ENCODE results near the gene MZT2B.
"Not testable (repeated sequence)": the region's sequence is repeated elsewhere in the genome, so short reads cannot be mapped to it uniquely, and the experiment has no call there.

The MZT2B gene

DNA sequence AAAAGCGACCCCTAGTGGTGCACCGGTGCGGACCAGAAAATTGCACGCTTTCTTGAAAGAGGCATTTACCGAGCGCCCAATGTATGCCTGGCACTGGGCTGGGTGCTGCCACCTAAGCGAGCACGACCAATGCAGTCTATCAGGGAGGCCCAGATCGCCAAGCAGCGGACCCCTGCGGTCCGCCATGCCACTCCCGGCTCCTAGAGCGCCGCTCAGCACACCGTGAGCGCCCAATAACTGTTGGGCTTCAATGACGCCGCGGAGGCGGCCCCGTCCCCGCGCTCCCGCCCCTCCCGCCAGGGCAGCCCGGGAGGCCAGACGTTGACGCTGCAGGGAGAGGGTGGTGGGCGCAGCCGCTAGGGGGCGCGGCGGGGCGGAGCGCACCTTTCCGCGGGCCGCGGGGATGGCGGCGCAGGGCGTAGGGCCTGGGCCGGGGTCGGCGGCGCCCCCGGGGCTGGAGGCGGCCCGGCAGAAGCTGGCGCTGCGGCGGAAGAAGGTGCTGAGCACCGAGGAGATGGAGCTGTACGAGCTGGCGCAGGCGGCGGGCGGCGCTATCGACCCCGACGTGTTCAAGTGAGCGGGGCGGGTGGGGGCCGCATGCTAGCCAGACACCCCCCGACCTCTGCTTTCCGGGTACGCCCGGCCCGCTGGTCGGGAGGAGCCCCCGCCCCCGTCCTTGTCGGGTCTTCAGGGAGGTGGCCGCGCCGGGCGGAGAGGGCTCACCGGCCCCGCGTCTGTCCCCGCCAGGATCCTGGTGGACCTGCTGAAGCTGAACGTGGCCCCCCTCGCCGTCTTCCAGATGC, at the start of gene MZT2B:
TSS of gene MZT2B (plus strand) at position 383 of the 803 bp plus-strand sequence. CDS start at position 404, 21 bp downstream.
- DNase-seq = peak; percentile 91 to 92

GRCh38 chr2:130135692-130136541, 46.1 kb upstream of the MZT2B start:
- no peak for DNase-seq

GRCh38 chr2:130136546-130136945, 45.5 kb upstream of the MZT2B start:
- not testable (repeated sequence) for DNase-seq

DNA sequence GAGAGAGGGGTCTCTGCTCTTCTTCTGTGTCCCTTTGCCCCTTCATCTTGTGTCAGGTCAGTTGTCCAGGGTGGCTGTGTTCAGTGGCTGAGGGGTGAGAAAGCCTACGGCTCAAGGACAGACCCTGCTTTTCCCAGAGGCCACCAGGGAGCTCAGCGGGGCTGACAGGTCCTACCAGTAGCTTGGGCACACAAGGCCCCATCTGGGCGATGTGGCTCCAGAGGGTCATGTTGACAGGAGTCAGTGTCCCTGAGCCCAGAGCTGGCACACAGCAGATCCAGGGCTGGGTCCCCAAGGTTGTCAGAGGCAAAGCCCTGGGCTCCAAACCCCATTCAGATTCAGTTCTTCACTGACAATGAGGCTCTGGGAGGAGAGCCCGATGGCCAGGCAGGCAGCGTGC, 44.9 kb upstream of the MZT2B start:
- not testable (repeated sequence) for DNase-seq

DNA sequence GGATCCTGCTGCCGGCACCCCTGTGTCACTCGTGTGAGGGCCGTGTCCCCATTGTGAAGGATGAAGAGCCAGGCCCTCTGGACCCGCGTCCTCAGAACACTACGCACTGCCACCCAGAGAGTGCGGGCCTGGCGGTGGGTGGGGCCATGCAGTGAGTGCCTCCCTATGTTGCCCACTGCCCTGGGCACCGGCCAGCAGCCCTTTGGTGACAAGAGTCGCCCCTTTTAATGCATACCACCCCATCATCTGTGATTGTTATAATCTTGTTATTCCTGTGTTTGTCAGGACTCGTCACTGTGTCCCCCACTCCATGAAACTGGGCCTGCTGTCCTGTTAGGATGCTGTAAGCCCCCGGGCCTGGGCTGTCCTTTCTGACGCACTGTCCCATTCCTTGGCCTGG, 43.7 kb upstream of the MZT2B start:
- not testable (repeated sequence) for DNase-seq

- not testable (repeated sequence) for DNase-seq
Measured at GRCh38 chr2:130138841-130139251, 43.2 kb upstream of the MZT2B start.

DNA sequence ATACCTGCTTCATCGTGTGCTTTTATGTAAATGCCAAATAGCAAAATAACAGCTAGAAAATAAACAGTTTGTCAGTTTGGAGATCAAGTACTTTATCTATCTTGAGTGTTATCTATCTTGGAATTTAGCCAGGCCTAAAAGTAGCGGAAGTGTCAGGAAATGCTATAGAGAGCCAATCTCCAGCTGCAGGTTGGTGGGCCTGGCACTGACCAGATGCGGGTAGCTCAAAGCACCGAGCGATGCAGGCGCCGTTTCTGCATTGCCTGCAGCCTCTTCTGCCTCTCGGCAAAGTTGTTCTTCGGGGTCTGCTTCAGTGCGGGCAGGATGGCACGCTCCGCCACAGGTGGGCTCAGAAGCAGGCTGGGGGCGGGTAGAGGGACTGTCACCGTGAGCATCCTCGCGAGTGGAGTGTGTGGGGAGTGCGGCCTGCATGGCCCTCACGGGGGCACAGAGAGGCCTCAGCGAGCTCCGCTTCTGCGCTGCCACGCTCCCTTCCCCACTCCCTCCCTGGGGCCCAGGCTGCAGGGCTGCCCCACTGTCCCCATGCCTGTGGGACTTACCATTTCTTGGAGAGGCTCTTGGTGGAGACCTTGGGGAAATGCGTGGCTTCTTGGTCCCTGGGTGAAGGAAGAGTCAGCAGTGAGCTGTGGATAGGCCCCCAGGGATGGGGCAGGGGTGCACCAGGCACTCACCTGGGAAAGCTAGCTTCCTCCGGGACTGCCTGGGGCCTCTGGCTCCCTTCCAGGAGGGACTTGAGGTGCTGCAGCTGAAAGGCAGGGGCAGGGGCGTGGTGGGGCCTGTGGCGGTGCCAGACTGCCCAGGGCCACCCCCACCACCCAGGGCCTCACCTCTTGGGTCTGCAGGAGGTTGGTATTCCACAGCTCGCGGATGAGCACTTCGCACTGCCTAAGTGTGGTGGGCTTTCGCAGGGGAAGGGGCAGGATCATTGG, 42.5 kb upstream of the MZT2B start:
- DNase-seq = not testable (repeated sequence)

DNA sequence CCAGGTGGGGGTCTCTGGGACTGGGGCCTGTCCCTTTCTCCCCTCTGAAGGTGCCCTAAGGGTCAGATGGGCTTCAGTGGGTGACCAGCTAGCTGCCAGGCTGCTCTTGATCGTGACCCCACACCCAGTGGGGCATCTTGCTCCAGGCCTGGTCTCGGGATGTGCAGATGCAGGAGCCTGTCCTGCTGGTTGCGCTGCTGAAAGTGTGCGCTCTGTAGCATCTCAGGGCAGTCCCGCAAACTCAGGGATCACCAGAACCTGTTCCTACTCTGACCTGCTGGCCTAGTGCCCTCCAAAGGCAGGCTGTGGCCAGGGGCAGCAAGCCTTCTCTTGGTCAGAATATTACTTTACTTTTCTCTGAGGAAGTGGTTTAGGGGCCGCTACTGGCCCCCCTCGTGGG, 41.5 kb upstream of the MZT2B start:
- not testable (repeated sequence) for DNase-seq

DNA sequence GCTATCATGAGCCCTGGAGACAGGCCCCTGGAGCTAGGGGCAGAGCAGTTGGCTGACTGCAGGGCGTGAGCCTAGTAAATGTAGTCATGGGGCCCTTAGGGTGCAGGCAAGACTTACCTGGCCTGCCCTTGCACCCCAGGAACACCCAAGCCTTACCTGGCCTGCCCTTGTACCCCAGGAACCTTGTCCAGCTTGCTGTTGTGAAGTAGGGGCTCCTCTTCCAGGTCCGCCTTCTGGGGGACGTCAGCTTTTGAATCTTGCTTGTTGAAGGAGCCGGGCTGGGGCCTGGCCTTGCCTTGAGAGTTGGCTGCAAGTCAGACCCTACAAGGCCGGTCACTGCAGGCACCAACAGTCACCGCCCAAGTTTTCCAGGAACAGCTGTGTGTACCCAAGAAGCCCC, 41.1 kb upstream of the MZT2B start:
- not testable (repeated sequence) for DNase-seq

DNA sequence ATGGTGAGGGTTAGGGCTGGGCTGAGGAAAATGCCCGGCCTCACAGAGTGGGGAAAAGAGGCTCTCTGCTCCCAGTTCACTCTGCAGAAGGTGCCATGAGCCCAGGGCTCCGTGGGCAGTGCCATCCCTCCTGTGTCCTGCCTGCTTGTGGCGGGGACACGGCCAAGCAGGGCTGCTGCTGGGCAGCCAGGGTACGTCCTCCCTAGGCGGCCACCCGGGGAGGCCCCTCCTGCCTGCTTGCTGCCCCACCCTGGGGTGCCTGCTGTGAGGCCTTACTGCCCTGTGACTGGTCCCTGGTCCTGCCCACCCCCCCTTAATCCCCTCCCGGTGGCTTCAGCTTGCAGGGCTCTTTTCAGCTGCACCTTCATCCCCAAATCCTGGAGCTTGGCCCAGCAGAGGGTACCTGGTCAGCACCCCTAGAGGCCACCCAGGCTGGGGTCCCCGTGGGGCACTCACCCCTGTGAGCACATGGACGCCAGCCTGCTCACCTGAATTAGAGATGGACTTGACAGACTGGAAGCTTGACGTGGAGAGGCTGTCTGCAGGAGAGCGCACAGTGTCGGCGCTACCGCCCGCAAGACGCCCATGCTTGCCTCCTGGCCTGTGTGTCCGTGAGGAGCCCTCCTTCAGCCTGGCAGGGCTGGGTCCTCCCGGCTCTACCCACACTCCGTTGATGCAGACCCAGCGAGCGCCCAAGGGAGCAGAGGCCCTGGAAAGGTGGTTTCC, 40.3 kb upstream of the MZT2B start:
- DNase-seq = not testable (repeated sequence)

GRCh38 chr2:130142396-130143265, 39.4 kb upstream of the MZT2B start:
- not testable (repeated sequence) for DNase-seq

DNA sequence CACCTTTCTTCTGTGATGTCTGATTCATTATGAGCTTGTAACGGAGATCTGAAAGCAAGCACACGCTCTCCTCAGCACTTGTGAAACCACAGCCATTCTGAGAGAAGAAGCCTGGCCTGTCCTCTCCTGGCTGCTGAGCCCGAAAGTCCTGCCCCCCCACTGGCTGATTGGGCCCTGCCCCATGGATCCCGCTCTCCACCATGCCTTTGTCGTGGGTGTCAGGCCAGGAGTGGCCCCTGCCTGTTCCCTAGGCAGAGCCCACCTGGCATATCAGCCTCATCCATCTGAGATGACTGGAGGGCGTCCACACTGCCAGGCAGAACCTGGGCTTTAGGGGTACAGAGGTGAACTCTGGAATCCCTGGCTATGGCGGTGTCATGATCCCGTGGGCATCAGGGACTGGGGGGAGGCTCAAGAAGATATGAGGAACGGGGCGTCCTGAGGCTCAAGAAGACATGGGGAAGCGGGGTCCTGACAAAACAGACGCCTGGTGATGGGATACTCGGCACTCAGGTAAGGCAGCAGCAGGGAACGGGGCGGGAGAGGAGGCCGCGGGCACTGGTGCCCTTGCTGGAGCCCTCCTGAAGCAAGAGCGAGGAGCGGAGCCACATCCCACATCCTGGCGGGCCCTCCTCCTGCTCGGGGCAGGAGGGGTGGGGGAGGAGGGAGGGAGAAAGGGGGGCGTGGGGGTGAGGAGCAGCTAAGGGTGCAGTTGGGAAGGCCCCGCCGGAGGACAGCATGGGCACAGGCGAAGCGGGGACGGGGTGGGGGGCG, 38.6 kb upstream of the MZT2B start:
- DNase-seq = not testable (repeated sequence)

DNA sequence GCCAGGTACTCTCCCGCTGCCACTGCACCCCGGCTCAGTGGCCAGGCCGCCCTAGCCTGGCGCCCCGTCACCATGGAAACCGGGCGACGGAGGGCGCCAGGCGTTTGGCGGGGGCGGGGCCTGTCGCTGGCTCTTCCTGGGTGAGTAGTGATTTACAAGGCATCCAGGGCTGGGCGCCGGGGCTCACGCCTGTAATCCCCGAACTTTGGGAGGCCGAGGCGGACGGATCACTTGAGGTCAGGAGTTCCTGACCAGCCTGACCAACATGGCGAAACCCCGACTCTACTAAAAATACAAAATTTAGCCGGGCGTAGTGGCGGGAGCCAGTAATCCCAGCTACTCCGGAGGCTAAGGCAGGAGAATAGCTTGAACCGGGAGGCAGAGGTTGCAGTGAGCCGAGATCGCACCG, 37.1 kb upstream of the MZT2B start, which contains the start of gene CCDC74B:
TSS of gene CCDC74B (minus strand) at position 107 of the 409 bp plus-strand sequence. CDS start 116 bp downstream, outside the sequence.
- DNase-seq = peak; percentile 57 to 73

DNA sequence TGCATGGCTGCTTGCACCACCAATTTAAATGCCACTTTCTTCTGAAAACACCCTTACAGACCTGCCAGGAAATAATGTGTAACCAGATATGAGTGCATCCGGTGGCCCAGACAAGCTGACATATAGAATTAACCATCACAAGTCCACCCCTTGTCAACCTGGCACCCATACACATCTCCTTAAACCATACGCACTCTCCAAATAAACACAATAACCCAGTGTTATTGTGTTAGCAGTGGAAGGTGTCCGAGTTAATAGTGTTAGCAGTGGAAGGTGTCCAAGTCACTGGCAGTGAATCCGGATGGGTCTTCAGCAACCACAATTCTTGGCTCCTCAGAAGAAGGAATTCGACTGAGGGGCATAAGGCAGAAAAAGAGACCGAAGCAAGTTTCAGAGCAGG, 33.5 kb upstream of the MZT2B start:
- not testable (repeated sequence) for DNase-seq

DNA sequence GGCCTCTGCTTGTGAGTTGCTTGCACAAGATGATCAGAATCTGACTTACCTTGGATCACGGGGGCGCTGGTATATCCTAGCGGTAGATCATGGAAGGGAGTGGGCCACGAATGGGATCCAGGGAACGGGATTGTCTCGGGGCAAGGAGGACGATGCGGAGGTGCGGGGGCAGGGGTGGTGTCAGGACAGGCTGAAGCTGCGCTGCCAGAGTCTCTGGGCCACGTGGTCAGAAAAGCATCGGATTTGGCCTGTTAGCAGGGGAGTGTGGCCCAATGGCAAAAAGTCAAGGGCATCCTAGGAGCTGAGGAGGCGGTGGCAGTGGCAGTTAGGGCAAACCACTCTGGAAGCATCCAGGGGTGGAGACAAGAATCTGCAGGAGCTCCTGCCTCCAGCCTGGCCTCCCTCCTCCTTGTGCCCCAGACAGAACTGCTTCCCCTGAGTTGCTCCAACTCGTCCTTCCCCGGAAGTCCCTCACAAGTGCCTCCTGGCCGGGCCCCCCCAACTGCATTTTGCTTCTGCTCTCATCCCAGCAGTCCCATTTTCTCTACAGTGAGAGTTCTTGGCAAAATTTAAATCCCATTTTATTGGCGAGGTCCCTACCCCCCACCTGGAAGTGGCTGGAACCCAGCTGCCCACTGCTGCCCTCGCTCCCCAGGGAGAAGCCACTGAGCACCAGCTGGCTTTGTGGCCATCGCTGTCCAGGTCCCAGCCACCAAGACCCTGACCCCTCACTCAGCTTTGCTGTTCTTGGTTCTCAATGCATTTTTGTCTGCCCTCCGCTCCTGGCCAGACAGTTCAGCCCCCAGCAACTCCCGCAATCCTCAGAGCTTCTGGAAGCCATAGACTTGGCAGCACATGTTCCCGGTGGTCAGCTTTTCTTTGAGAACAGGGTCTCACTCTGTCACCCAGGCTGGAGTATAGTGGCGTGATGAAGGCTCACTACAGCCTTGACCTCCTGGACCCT, 31.6 kb upstream of the MZT2B start:
- no peak for DNase-seq

DNA sequence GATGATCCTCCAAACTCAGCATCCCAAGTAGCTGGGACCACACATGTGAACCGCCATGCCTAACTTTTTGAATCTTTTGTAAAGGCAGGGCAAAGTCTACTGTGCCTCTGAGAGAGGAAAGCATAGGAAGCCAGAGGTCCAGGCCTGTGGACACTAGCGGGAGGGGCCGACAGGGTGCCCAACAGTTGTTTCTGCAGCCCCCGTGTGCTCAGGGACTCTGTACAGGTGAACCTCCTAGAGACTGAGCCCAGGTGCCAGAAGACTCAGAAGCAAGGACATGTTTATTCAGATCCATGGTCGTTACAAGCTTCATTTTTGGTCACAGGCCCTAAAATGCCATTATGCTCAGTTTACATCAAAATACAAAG, 30.9 kb upstream of the MZT2B start:
- DNase-seq = not testable (repeated sequence)

DNA sequence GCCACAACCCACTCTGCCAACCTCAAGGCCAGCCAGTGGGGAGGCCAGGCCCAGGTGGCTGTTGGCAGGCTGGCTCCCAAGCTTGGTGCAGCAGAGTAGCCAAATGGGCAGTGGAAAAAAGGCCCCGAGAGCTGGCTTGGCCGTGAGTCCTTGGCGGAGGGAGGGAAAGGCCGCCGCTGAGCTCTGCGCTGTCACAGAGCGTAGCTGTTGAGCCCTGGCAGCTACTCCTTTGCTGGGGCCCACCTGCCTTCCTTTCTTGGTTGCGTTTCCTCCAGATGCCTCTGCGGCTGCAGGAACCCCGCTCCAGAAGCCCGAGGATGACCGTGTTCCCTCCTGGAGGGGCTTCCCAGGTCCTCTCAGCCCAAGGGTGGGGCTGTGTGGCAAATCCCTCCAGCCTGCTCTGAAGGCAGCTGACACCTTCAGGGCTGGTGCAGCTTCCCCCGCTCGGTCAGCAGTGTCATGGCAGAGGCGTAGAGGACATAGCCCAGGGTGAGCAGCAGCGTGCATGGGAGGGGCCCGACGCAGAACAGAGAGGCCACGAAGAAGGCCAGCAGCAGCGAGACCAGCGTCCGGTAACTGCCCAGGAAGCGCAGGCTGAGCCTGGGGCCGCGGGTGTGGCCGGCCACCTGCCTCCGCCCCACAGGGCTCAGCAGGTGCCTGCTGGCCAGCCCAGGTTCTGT, 29.8 kb upstream of the MZT2B start:
- DNase-seq = not testable (repeated sequence)

Data from stimulated activated CD4-positive, alpha-beta T cell treated with anti-CD3 and anti-CD28 coated beads, Interleukin-2, amount 100 ng/mL, for 24 hours (primary cell).